ENCODE data around the gene SMAD3. TPM values are rescaled to one million over a fixed set of nuclear protein-coding genes. Genes with fewer than 3 reads are reported as not detected.

SMAD3 gene
- total and polyA plus RNA-seq, 2 of the 8 experiments (the other 6 are each of a cell fraction or from before 2014, with no cell fraction given): 10.1 to 12.4 TPM

DNA sequence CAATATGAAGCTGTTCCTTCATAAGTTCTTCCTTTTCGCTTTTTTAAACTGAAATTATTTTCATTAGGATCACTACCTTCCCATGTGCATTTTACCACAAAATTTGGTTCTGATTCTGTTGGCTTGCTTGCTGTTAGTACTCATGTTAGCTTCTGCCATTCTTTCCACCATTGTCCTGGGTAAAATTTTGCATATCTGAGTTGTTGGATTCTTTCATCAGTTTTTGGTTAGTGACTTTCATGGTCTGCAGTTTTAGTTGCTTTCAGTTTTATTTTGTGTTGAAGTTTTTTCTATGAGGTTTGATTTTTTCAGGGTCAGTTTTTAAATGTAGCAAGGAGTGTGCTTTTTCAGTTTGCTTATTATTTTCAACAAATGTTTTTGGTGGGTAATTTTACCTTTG is 71.9 kb downstream of the SMAD3 start:
- H3K18ac ChIP-seq (ENCODE audit: extremely low read depth, low read length): no peak overlapping the region
- POLR2A ChIA-PET (ENCODE audit: partially characterized antibody): interaction anchor here (0.7 to 1.8 kb wide), 2 partner anchors 12 to 19 kb away, joined by 3 to 6 read pairs; no protein-coding TSS in a partner anchor
- no peaks in the 10 kb centered on the region for H3K79me1 ChIP-seq (ENCODE audit: low read depth, low read length)
- no peak overlapping the region for H3K4ac ChIP-seq (replicated peaks; ENCODE audit: insufficient read length, low read depth, low read length)
- peaks cover 0 to 2% of the 10 kb centered on the region in 2 experiments for H4K20me1 ChIP-seq (replicated peaks in 1 of 2; ENCODE audit: control insufficient read depth in 1 of 2, insufficient read depth in 2 of 2, low read length in 2 of 2)
- no peak overlapping the region for H3K4me3 ChIP-seq (ENCODE audit: extremely low read depth in 1 of 4, insufficient read depth in 2 of 4, low read depth in 3 of 4, low read length in 4 of 4)
- TF ChIP-seq ASH2L (IDR thresholded peaks at IDR 0.05; ENCODE audit: low read length) (no peak), NRF1 (IDR thresholded peaks at IDR 0.05; ENCODE audit: low read depth, low read length) (no peak), CHD2 (IDR thresholded peaks at IDR 0.05; ENCODE audit: low read length) (no peak), SP2 (IDR thresholded peaks at IDR 0.05; ENCODE audit: low read length) (no peak), BACH1 (IDR thresholded peaks at IDR 0.05; ENCODE audit: low read length) (no peak), POLR2A (IDR thresholded peaks at IDR 0.05; ENCODE audit: control extremely low read depth in 1 of 2, low read depth in 2 of 2, low read length in 2 of 2) (no peak), SIN3A (conservative IDR thresholded peaks at IDR 0.05 in 1 of 2, IDR thresholded peaks at IDR 0.05 in 1 of 2; ENCODE audit: low read depth in 1 of 2, low read length in 2 of 2) (no peak)
- TF ChIP-seq, protein P1, sequence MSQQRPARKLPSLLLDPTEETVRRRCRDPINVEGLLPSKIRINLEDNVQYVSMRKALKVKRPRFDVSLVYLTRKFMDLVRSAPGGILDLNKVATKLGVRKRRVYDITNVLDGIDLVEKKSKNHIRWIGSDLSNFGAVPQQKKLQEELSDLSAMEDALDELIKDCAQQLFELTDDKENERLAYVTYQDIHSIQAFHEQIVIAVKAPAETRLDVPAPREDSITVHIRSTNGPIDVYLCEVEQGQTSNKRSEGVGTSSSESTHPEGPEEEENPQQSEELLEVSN (IDR thresholded peaks at IDR 0.05): no peak
- H2BK5ac ChIP-seq (ENCODE audit: low read depth, low read length): no peak overlapping the region
- CTCF ChIA-PET (ENCODE audit: partially characterized antibody): interaction anchor here (1.0 to 1.6 kb wide), 2 partner anchors 9 to 19 kb away, joined by 3 to 5 read pairs; no protein-coding TSS in a partner anchor
- H2BK15ac ChIP-seq (ENCODE audit: low read length): no peak overlapping the region
- H3K79me2 ChIP-seq (ENCODE audit: control insufficient read depth in 1 of 2, insufficient read depth in 2 of 2, low read length in 2 of 2): no peaks in the 10 kb centered on the region
- no peak overlapping the region for H3K23ac ChIP-seq (ENCODE audit: insufficient read length)
- no peak overlapping the region for H3K9ac ChIP-seq (replicated peaks in 1 of 4; ENCODE audit: extremely low read depth in 1 of 4, low read depth in 3 of 4, low read length in 3 of 4)
- DNase-seq (ENCODE audit: low read depth in 1 of 2, low spot score in 2 of 2): no peak
- H3K36me3 ChIP-seq (ENCODE audit: control insufficient read depth in 2 of 4, insufficient read depth in 4 of 4, low read length in 3 of 4): no peaks in the 10 kb centered on the region
- no peak overlapping the region for H2BK12ac ChIP-seq (ENCODE audit: low read depth, low read length)
- H4K5ac ChIP-seq (ENCODE audit: insufficient read length, low read depth, low read length): no peak overlapping the region
- no peak overlapping the region for H4K91ac ChIP-seq (replicated peaks; ENCODE audit: insufficient read length, low read length)
- no peak overlapping the region for H4K8ac ChIP-seq (ENCODE audit: extremely low read depth, insufficient read depth, low read length)
- H2BK20ac ChIP-seq (ENCODE audit: low read length): no peak overlapping the region
- no peak overlapping the region for H3K27ac ChIP-seq (ENCODE audit: low read depth, low read length)
- no peak overlapping the region for H2AFZ ChIP-seq (ENCODE audit: low read length)
- H3K27me3 ChIP-seq (replicated peaks in 1 of 4; ENCODE audit: control insufficient read depth in 3 of 4, extremely low read depth in 1 of 4, insufficient read depth in 3 of 4, low read length in 3 of 4): no peaks in the 10 kb centered on the region
- no peak overlapping the region for H3K14ac ChIP-seq (ENCODE audit: insufficient read length)
- H2AK5ac ChIP-seq (ENCODE audit: low read depth, low read length): no peak overlapping the region
- no peaks in the 10 kb centered on the region for H3K9me3 ChIP-seq (ENCODE audit: insufficient read depth in 2 of 2, low read depth in 1 of 2, low read length in 1 of 2)
- H3K56ac ChIP-seq (replicated peaks; ENCODE audit: insufficient read length, low read depth, low read length): no peak overlapping the region
- H3K23me2 ChIP-seq (ENCODE audit: low read depth, low read length): no peaks in the 10 kb centered on the region
- WGBS, 2 experiments (ENCODE audit: extremely low coverage in 1 of 2, insufficient coverage in 1 of 2, insufficient read length in 1 of 2, insufficient replicate concordance in 2 of 2, low coverage in 1 of 2, low lambda C conversion rate in 2 of 2, missing lambda C conversion rate in 1 of 2): 89% methylated on average over 1 of the region's 1 CpG; no CpG with 5 or more reads in 1 of the 2 experiments
- H2BK120ac ChIP-seq (replicated peaks; ENCODE audit: low read depth, low read length): no peak overlapping the region
- no peak for FAIRE-seq
- H3K4me1 ChIP-seq (replicated peaks in 1 of 4; ENCODE audit: control insufficient read depth in 3 of 4, insufficient read depth in 4 of 4, low read length in 3 of 4): peaks cover 6 to 24% (median 15%) of the 10 kb centered on the region in 4 experiments; a peak in 6 of 7 replicates
- no peak overlapping the region for H3K4me2 ChIP-seq (ENCODE audit: insufficient read depth in 1 of 2, low read depth in 2 of 2, low read length in 2 of 2)

All from H1 (cell line).